GM12878 (cell line): ENCODE results near the gene KIFC1. TPM values are rescaled to one million over a fixed set of nuclear protein-coding genes. Genes with fewer than 3 reads are reported as not detected.
A peak's percentile ranks its signal among the peaks of the same experiment; 100 is the strongest.

Experiments
- ATAC-seq: fragments of 200-7000 bp; cut with Tn5 transposase; 3 replicates; pipeline ENCODE4 v1.9.1; 2020; ENCODE audit warnings: mild to moderate bottlenecking, moderate library complexity
- BruUV-seq: library from RNA; stranded (reverse); fragments of 400-500 nt; replicated peaks from 2 replicates; lab custom pipeline; 2021; lab: Mats Ljungman, UMichigan
- CTCF ChIA-PET: fragments of 300-600 bp; sonication (Branson Sonifier 250); formaldehyde crosslinking; extraction: SDS; loops from one replicate; lab custom pipeline; 2021; ENCODE audit warnings: inconsistent platforms; lab: Yijun Ruan, JAX
- POLR2A ChIA-PET: fragments of 350-600 bp; formaldehyde crosslinking; extraction: SDS; loops from one replicate; lab custom pipeline; 2021; ENCODE audit warnings: inconsistent platforms; lab: Charles Lee
- RAD21 ChIA-PET: fragments of 300-600 bp; sonication (Branson Sonifier 250); formaldehyde crosslinking; loops from one replicate; lab custom pipeline; 2023; ENCODE audit warnings: antibody characterized with exemption; ENCODE audit not compliant: unreplicated experiment; lab: Charles Lee
- SMC1A ChIA-PET: fragments of 300-600 bp; sonication (Branson Sonifier 250); formaldehyde crosslinking; loops from one replicate; lab custom pipeline; 2023; ENCODE audit not compliant: unreplicated experiment, uncharacterized antibody; lab: Charles Lee
- DNase-seq: peaks from one replicate; pipeline ENCODE4 v3.0.0-alpha.2; 2011; ENCODE audit warnings: low read depth, low spot score
- FAIRE-seq: peaks from 3 replicates; lab custom pipeline; 2011; peaks lifted over from hg19 to GRCh38; lab: Jason Lieb, UNC
- H2AFZ ChIP-seq: 2 replicates; pipeline ENCODE4 v1.6.0; 2011; ENCODE audit warnings: low read depth, low read length, control low read depth; ENCODE audit not compliant: control insufficient read depth
- H3K27ac ChIP-seq: 2 replicates; pipeline ENCODE4 v1.5.1; 2011; ENCODE audit warnings: control low read depth; ENCODE audit not compliant: control insufficient read depth, insufficient read depth
- H3K27me3 ChIP-seq, 2 experiments: replicated peaks in 1 of 2; 2 replicates each; pipeline versions ENCODE4 v1.6.0 to v1.6.1; 2011; ENCODE audit warnings: low read length in 1 of 2; ENCODE audit not compliant: control insufficient read depth in 2 of 2, insufficient read depth in 2 of 2
- H3K36me3 ChIP-seq, 2 experiments: 2 replicates each; pipeline ENCODE4 v1.5.1; 2011; ENCODE audit warnings: low read length in 1 of 2; ENCODE audit not compliant: control insufficient read depth in 2 of 2, insufficient read depth in 2 of 2
- H3K4me1 ChIP-seq: 2 replicates; pipeline ENCODE4 v1.6.1; 2011; ENCODE audit warnings: mild to moderate bottlenecking, low read length, moderate library complexity, mixed read lengths; ENCODE audit not compliant: control insufficient read depth, insufficient read depth
- H3K4me2 ChIP-seq: 2 replicates; pipeline ENCODE4 v1.6.0; 2011; ENCODE audit warnings: control low read depth; ENCODE audit not compliant: control insufficient read depth, insufficient read depth
- H3K4me3 ChIP-seq: fragments of 200-600 bp; sonication (generic); 2 replicates; pipeline ENCODE4 v1.5.1; 2016
- H3K79me2 ChIP-seq: 2 replicates; pipeline ENCODE4 v1.6.0; 2011; ENCODE audit warnings: low read length; ENCODE audit not compliant: control insufficient read depth, insufficient read depth
- H3K9ac ChIP-seq: 2 replicates; pipeline ENCODE4 v1.8.0; 2011; ENCODE audit warnings: low read length, control low read depth, mixed read lengths; ENCODE audit not compliant: control insufficient read depth, insufficient read depth
- H3K9me3 ChIP-seq: replicated peaks from 3 replicates; pipeline ENCODE4 v1.5.1; 2011; ENCODE audit warnings: mild to moderate bottlenecking, low read length; ENCODE audit not compliant: control insufficient read depth, insufficient read depth
- H4K20me1 ChIP-seq: 2 replicates; pipeline ENCODE4 v1.6.0; 2011; ENCODE audit not compliant: control insufficient read depth, insufficient read depth
- ATF7 ChIP-seq: fragments of 450-650 bp; IDR thresholded peaks from 2 replicates; pipeline ENCODE4 v1.6.1; 2016; ENCODE audit warnings: low read depth, mild to moderate bottlenecking
- BACH1 ChIP-seq: fragments of 450-650 bp; IDR thresholded peaks from 2 replicates; pipeline ENCODE4 v1.6.1; 2017; ENCODE audit warnings: mild to moderate bottlenecking, borderline replicate concordance
- CREM ChIP-seq: IDR thresholded peaks from 2 replicates; pipeline ENCODE4 v1.6.1; 2014; ENCODE audit warnings: antibody characterized with exemption, low read depth
- HCFC1 ChIP-seq: fragments of 150-350 bp; IDR thresholded peaks from 2 replicates; pipeline ENCODE4 v1.6.1; 2014; ENCODE audit warnings: low read length
- IKZF2 ChIP-seq, 2 experiments: fragments of 450-650 bp; IDR thresholded peaks; 2 replicates each; pipeline ENCODE4 v1.6.1; 2017; ENCODE audit warnings: mild to moderate bottlenecking in 2 of 2, moderate library complexity in 2 of 2
- JUNB ChIP-seq: IDR thresholded peaks from 2 replicates; pipeline ENCODE4 v1.6.1; 2016; ENCODE audit warnings: antibody characterized with exemption, mild to moderate bottlenecking
- MTA2 ChIP-seq: fragments of 450-650 bp; IDR thresholded peaks from 2 replicates; pipeline ENCODE4 v1.6.1; 2016; ENCODE audit warnings: low read depth, mild to moderate bottlenecking, moderate library complexity
- POLR2AphosphoS5 ChIP-seq: IDR thresholded peaks from 2 replicates; pipeline ENCODE4 v1.6.1; 2011; ENCODE audit warnings: mild to moderate bottlenecking, low read length, inconsistent platforms
- SMAD1 ChIP-seq: fragments of 450-650 bp; IDR thresholded peaks from 2 replicates; pipeline ENCODE4 v1.6.1; 2018; ENCODE audit warnings: mild to moderate bottlenecking, low read depth; ENCODE audit not compliant: partially characterized antibody
- SMARCA5 ChIP-seq: fragments of 450-650 bp; IDR thresholded peaks from 2 replicates; pipeline ENCODE4 v1.6.1; 2017; ENCODE audit warnings: mild to moderate bottlenecking
- SRF ChIP-seq, 2 experiments: IDR thresholded peaks; 2 replicates each; pipeline ENCODE4 v1.6.1; 2011; ENCODE audit warnings: low read depth in 2 of 2, low read length in 2 of 2, mild to moderate bottlenecking in 1 of 2, moderate library complexity in 1 of 2
- STAT1 ChIP-seq: fragments of 450-650 bp; conservative IDR thresholded peaks from 2 replicates; pipeline ENCODE4 v1.6.1; 2014; ENCODE audit warnings: antibody characterized with exemption, mild to moderate bottlenecking
- TCF3 ChIP-seq: IDR thresholded peaks from 2 replicates; pipeline ENCODE4 v1.6.1; 2012; ENCODE audit warnings: low read depth, mild to moderate bottlenecking, low read length, borderline replicate concordance; ENCODE audit not compliant: insufficient read depth
- WGBS: methylation state at CpG from one replicate; pipeline ENCODE4 v1.1.6; 2016; ENCODE audit warnings: low lambda C conversion rate; ENCODE audit not compliant: insufficient replicate concordance, insufficient coverage; ENCODE audit errors: missing lambda C conversion rate; 5-methylcytosine and 5-hydroxymethylcytosine counted together
- in situ Hi-C: fragments of 300-500 bp; cut with MboI; formaldehyde crosslinking; loops from 9 replicates; pipeline ENCODE4 v1.14.3; 2018; ENCODE audit warnings: mixed read lengths
- intact Hi-C: fragments of 100-400 bp; cut with micrococcal nuclease; formaldehyde crosslinking; loops from one replicate; pipeline ENCODE4 v1.14.2; 2022; ENCODE audit not compliant: unreplicated experiment
- polyA plus RNA-seq, 11 experiments: library from polyadenylated mRNA; depleted of rRNA in 4 of 11; unstranded in 6 of 11; stranded (reverse) in 5 of 11; fragments of >200 nt; fragmentation: Nextera tagmentation in 4 of 11; fragmentation: Illumina TruSeq in 1 of 11; extraction: Ambion mirVana in 4 of 11; extraction: Trizol in 1 of 11; gene quantifications; 1 replicate in 1 of 11; 2 replicates in 10 of 11; pipeline versions ENCODE4 v1.2.1 to v1.2.3, GENCODE V29; 2011 to 2016; ENCODE audit warnings: inconsistent platforms in 2 of 11, missing spikeins in 2 of 11, low read depth in 1 of 11
- total RNA-seq, 4 experiments: library from RNA; depleted of rRNA in 3 of 4; stranded (reverse); fragments of >200 nt in 3 of 4; fragmentation: Illumina TruSeq in 1 of 4; extraction: Trizol in 1 of 4; gene quantifications; 2 replicates each; pipeline versions ENCODE4 v1.2.1 to v1.2.3, GENCODE V29; 2013 to 2021
- TF ChIP-seq, protein P1 (sequence below): fragments of 450-650 bp; IDR thresholded peaks from 2 replicates; pipeline ENCODE4 v1.6.1; 2017; ENCODE audit warnings: low read depth, mild to moderate bottlenecking, moderate library complexity
- TF ChIP-seq, protein P2 (sequence below): IDR thresholded peaks from 2 replicates; pipeline ENCODE4 v1.6.1; 2011; ENCODE audit warnings: borderline replicate concordance, low read depth, mild to moderate bottlenecking, moderate library complexity, mixed read lengths, low read length; ENCODE audit not compliant: insufficient read depth; ENCODE audit errors: extremely low read length
- TF ChIP-seq, protein P3 (sequence below): IDR thresholded peaks from 2 replicates; pipeline ENCODE4 v1.6.1; 2012; ENCODE audit warnings: low read length, inconsistent platforms
- TF ChIP-seq, protein P4 (sequence below): fragments of 450-650 bp; conservative IDR thresholded peaks from 2 replicates; pipeline ENCODE4 v1.6.1; 2017; ENCODE audit warnings: mild to moderate bottlenecking, moderate library complexity

KIFC1 gene
- total and polyA plus RNA-seq, 10 of the 15 experiments (the other 5 are each of a cell fraction or from before 2014, with no cell fraction given), result 1.8 to 87.4 (median 54.4) TPM

DNA sequence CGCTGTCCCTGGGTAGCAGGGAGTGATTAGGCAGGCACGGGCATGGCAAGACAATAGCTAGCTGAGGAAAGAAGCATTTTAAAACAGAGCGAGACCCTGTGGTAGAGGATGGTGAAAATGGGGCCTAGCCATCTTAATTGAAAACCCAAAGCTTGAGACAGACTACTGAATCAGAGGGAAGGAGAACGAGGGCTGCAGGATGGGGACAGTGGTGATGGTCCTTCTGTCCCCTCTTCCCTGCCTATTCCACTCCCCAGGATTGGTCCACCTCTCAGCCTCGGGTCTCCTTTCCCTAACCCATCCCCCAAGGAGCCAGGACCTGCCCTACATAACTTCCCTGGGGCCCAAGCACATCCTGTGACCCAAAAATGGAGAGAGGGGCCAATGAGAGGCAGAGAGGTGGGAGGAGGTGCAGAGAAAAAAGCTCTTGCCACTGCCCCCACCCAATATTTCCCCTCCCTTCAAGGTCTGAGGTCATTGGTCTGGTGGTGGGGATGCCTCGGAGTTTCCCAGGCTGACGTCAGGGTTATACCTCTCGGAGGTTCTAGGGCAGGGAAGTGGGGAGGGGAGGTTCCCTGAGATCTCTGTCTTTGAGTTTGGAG is 27.2 kb downstream of the KIFC1 start:
- peaks cover 0 to 1% of the 10 kb centered on the region in 2 experiments; a peak in 2 of 4 replicates for H3K36me3 ChIP-seq
- SMC1A ChIA-PET, result interaction anchor here (0.7 to 2.1 kb wide), 8 partner anchors 10 to 298 kb away, joined by 3 to 8 read pairs (median 4); partner anchors contain the start of gene B3GALT4
- intact Hi-C loops, result loop anchor here (2.0 to 5.0 kb wide), 2 partner anchors 28 to 101 kb away; partner anchors contain the start of genes KIFC1 and ZBTB22
- FAIRE-seq, result no peak
- TSS peak; percentile 83 for BruUV-seq
- H3K27me3 ChIP-seq, result no peaks in the 10 kb centered on the region; a peak in 2 of 4 replicates
- peaks cover 30% of the 10 kb centered on the region for H3K4me1 ChIP-seq
- H2AFZ ChIP-seq, result peak overlapping the region; percentile 77
- H3K79me2 ChIP-seq, result peaks cover 30% of the 10 kb centered on the region
- WGBS, result 2% methylated on average over 7 of the region's 8 CpGs
- POLR2A ChIA-PET, result interaction anchor here (0.6 to 2.2 kb wide), 10 partner anchors 12 to 160 kb away, joined by 3 to 11 read pairs (median 4); partner anchors contain the start of genes B3GALT4 and ZBTB9
- peak overlapping the region; percentile 23; the same call in 1 of the 2 replicates for H3K4me3 ChIP-seq
- H3K9ac ChIP-seq, result peak overlapping the region; percentile 73
- RAD21 ChIA-PET, result interaction anchor here (0.8 to 1.9 kb wide), 9 partner anchors 9 to 160 kb away, joined by 3 to 8 read pairs (median 3); partner anchors contain the start of genes RPS18, VPS52 and ZBTB9
- no peaks in the 10 kb centered on the region for H3K9me3 ChIP-seq
- no peak for DNase-seq
- no peaks in the 10 kb centered on the region; the same call in 1 of the 2 replicates for H4K20me1 ChIP-seq
- ATAC-seq, result peak; percentile 5
- H3K4me2 ChIP-seq, result peak overlapping the region; percentile 100
- in situ Hi-C loops, result no loop called here
- CTCF ChIA-PET, result interaction anchor here (0.5 to 5.3 kb wide), 12 partner anchors 7 to 189 kb away, joined by 3 to 25 read pairs (median 6); partner anchors contain the start of genes RPS18, VPS52, ZBTB22 and ZBTB9
- H3K27ac ChIP-seq, result peak overlapping the region; percentile 97
- TF ChIP-seq HCFC1 (no peak), ATF7 (peak; percentile 92), SMARCA5 (peak; percentile 67; the same call in 1 of the 2 replicates), MTA2 (0 out of 2 replicates have a peak, but pooled peaks have one; percentile 42), JUNB (peak; percentile 58), CREM (peak; percentile 76), STAT1 (no peak), SRF (IDR thresholded peaks at IDR 0.05; ENCODE audit: low read depth in 2 of 2, low read length in 2 of 2) (peak in 1 of 2 experiments; percentile 52; a peak in 1 of 4 replicates), POLR2AphosphoS5 (peak; percentile 48; the same call in 1 of the 2 replicates), TCF3 (no peak), IKZF2 (IDR thresholded peaks at IDR 0.05) (peak in 1 of 2 experiments; percentile 6; a peak in 1 of 4 replicates), SMAD1 (peak; percentile 6), BACH1 (0 out of 2 replicates have a peak, but pooled peaks have one; percentile 25)
- TF ChIP-seq, protein P1, sequence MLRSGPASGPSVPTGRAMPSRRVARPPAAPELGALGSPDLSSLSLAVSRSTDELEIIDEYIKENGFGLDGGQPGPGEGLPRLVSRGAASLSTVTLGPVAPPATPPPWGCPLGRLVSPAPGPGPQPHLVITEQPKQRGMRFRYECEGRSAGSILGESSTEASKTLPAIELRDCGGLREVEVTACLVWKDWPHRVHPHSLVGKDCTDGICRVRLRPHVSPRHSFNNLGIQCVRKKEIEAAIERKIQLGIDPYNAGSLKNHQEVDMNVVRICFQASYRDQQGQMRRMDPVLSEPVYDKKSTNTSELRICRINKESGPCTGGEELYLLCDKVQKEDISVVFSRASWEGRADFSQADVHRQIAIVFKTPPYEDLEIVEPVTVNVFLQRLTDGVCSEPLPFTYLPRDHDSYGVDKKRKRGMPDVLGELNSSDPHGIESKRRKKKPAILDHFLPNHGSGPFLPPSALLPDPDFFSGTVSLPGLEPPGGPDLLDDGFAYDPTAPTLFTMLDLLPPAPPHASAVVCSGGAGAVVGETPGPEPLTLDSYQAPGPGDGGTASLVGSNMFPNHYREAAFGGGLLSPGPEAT, result no peak
- TF ChIP-seq, protein P2, sequence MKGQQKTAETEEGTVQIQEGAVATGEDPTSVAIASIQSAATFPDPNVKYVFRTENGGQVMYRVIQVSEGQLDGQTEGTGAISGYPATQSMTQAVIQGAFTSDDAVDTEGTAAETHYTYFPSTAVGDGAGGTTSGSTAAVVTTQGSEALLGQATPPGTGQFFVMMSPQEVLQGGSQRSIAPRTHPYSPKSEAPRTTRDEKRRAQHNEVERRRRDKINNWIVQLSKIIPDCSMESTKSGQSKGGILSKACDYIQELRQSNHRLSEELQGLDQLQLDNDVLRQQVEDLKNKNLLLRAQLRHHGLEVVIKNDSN, result no peak
- TF ChIP-seq, protein P3, sequence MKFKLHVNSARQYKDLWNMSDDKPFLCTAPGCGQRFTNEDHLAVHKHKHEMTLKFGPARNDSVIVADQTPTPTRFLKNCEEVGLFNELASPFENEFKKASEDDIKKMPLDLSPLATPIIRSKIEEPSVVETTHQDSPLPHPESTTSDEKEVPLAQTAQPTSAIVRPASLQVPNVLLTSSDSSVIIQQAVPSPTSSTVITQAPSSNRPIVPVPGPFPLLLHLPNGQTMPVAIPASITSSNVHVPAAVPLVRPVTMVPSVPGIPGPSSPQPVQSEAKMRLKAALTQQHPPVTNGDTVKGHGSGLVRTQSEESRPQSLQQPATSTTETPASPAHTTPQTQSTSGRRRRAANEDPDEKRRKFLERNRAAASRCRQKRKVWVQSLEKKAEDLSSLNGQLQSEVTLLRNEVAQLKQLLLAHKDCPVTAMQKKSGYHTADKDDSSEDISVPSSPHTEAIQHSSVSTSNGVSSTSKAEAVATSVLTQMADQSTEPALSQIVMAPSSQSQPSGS, result no peak
- TF ChIP-seq, protein P4, sequence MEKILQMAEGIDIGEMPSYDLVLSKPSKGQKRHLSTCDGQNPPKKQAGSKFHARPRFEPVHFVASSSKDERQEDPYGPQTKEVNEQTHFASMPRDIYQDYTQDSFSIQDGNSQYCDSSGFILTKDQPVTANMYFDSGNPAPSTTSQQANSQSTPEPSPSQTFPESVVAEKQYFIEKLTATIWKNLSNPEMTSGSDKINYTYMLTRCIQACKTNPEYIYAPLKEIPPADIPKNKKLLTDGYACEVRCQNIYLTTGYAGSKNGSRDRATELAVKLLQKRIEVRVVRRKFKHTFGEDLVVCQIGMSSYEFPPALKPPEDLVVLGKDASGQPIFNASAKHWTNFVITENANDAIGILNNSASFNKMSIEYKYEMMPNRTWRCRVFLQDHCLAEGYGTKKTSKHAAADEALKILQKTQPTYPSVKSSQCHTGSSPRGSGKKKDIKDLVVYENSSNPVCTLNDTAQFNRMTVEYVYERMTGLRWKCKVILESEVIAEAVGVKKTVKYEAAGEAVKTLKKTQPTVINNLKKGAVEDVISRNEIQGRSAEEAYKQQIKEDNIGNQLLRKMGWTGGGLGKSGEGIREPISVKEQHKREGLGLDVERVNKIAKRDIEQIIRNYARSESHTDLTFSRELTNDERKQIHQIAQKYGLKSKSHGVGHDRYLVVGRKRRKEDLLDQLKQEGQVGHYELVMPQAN, result 0 out of 2 replicates have a peak, but pooled peaks have one; percentile 1
